HL-60 (cell line): ENCODE measurements around the gene AHRR.

Experiments
- DNase-seq, 2 experiments: peaks; one replicate each; pipeline ENCODE4 v3.0.0-alpha.2; 2010 to 2020; ENCODE audit warnings: low read depth in 1 of 2, low spot score in 1 of 2
- H3K27ac ChIP-seq: fragments of 250-450 bp; sonication (Bioruptor Pico); replicated peaks from 2 replicates; pipeline ENCODE4 v1.5.1; 2020; ENCODE audit warnings: mild to moderate bottlenecking, moderate library complexity
- H3K27me3 ChIP-seq: fragments of 250-450 bp; sonication (Bioruptor Pico); 2 replicates; pipeline ENCODE4 v1.5.1; 2021; ENCODE audit warnings: mild to moderate bottlenecking, moderate library complexity; ENCODE audit not compliant: insufficient read depth, poor library complexity, severe bottlenecking
- H3K4me3 ChIP-seq: replicated peaks from 2 replicates; pipeline ENCODE4 v1.5.1; 2011; ENCODE audit warnings: mild to moderate bottlenecking, control low read depth, low read length; ENCODE audit not compliant: insufficient read depth
- CTCF ChIP-seq: IDR thresholded peaks from one replicate; pipeline ENCODE4 v1.5.1; 2011; ENCODE audit warnings: low read length, control low read depth, inconsistent platforms; ENCODE audit not compliant: insufficient read depth
- GABPA ChIP-seq: IDR thresholded peaks from 2 replicates; pipeline ENCODE4 v1.6.1; 2012; ENCODE audit warnings: low read depth
- POLR2AphosphoS5 ChIP-seq: IDR thresholded peaks from 2 replicates; pipeline ENCODE4 v1.6.1; 2012; ENCODE audit warnings: low read depth
- REST ChIP-seq: IDR thresholded peaks from 2 replicates; pipeline ENCODE4 v1.6.1; 2012; ENCODE audit warnings: low read depth; ENCODE audit not compliant: insufficient replicate concordance
- SPI1 ChIP-seq: IDR thresholded peaks from 2 replicates; pipeline ENCODE4 v1.6.1; 2012; ENCODE audit warnings: low read depth, mild to moderate bottlenecking, borderline replicate concordance

Gene AHRR

GRCh38 chr5:482021-482420 is 160.5 kb downstream of the AHRR start:
- Histone ChIP-seq H3K27ac (no peak overlapping the region), H3K4me3 (no peak overlapping the region), H3K27me3 (peaks cover 52% of the 10 kb centered on the region)
- TF ChIP-seq CTCF (no peak), SPI1 (no peak), POLR2AphosphoS5 (no peak), REST (no peak), GABPA (no peak)
- no peak for DNase-seq

GRCh38 chr5:482506-482905 is 161.0 kb downstream of the AHRR start:
- H3K27me3 ChIP-seq: peaks cover 47% of the 10 kb centered on the region
- H3K4me3 ChIP-seq: no peak overlapping the region
- no peak for DNase-seq
- TF ChIP-seq SPI1 (no peak), GABPA (no peak), REST (no peak), CTCF (no peak), POLR2AphosphoS5 (no peak)
- H3K27ac ChIP-seq: no peak overlapping the region

GRCh38 chr5:483011-483410 is 161.5 kb downstream of the AHRR start:
- TF ChIP-seq CTCF (no peak), SPI1 (no peak), POLR2AphosphoS5 (no peak), REST (no peak), GABPA (no peak)
- Histone ChIP-seq H3K27ac (no peak overlapping the region), H3K27me3 (peaks cover 43% of the 10 kb centered on the region), H3K4me3 (no peak overlapping the region)
- no peak for DNase-seq
